CD4-positive, alpha-beta memory T cell (primary cell): Measurements from ENCODE around the gene RNF138. TPM values are rescaled to one million over a fixed set of nuclear protein-coding genes. Genes with fewer than 3 reads are reported as not detected.
"Not testable (repeated sequence)": the region's sequence is repeated elsewhere in the genome, so short reads cannot be mapped to it uniquely, and the experiment has no call there.

ENCODE experiments used
- CTCF ChIA-PET: fragments of 350-600 bp; sonication (Branson Sonifier 250); formaldehyde crosslinking; loops from one replicate; lab custom pipeline; 2021; ENCODE audit warnings: inconsistent platforms; ENCODE audit not compliant: partially characterized antibody; lab: Charles Lee
- POLR2A ChIA-PET: fragments of 350-600 bp; sonication (Branson Sonifier 250); formaldehyde crosslinking; loops from one replicate; lab custom pipeline; 2021; ENCODE audit not compliant: partially characterized antibody; lab: Charles Lee
- DNase-seq, 5 donors: peaks; one replicate each; pipeline versions ENCODE4 v3.0.0 to v3.0.0-alpha.2; 2020 to 2022; ENCODE audit warnings: mixed read lengths in 1 of 5
- H3K27ac ChIP-seq: one replicate; pipeline ENCODE4 v1.7.0; 2013; ENCODE audit warnings: low read depth, low read length
- H3K27me3 ChIP-seq: 2 replicates; pipeline ENCODE4 v1.7.0; 2013; ENCODE audit warnings: mild to moderate bottlenecking, low read length, moderate library complexity; ENCODE audit not compliant: insufficient read depth
- H3K36me3 ChIP-seq: 2 replicates; pipeline ENCODE4 v1.7.0; 2013; ENCODE audit warnings: mild to moderate bottlenecking, low read length, moderate library complexity; ENCODE audit not compliant: insufficient read depth
- H3K4me1 ChIP-seq: 2 replicates; pipeline ENCODE4 v1.7.0; 2013; ENCODE audit warnings: mild to moderate bottlenecking, low read length, moderate library complexity; ENCODE audit not compliant: insufficient read depth
- H3K4me3 ChIP-seq, 2 donors: one replicate each; pipeline ENCODE4 v1.7.0; 2013; ENCODE audit warnings: low read length in 2 of 2, mild to moderate bottlenecking in 1 of 2
- H3K9me3 ChIP-seq, 2 donors: one replicate each; pipeline ENCODE4 v1.7.0; 2013; ENCODE audit warnings: low read length in 2 of 2, control low read depth in 1 of 2; ENCODE audit not compliant: control insufficient read depth in 1 of 2
- H3K27ac Mint-ChIP-seq, 7 donors: one replicate each; pipeline ENCODE4 v1.8.0; 2020 to 2021; ENCODE audit warnings: mixed read lengths in 7 of 7, mild to moderate bottlenecking in 6 of 7, inconsistent platforms in 3 of 7, moderate library complexity in 3 of 7
- H3K27me3 Mint-ChIP-seq, 2 donors: one replicate each; pipeline ENCODE4 v1.8.0; 2020 to 2021; ENCODE audit warnings: mixed read lengths in 2 of 2
- H3K36me3 Mint-ChIP-seq, 2 donors: one replicate each; pipeline ENCODE4 v1.8.0; 2020 to 2021; ENCODE audit warnings: mixed read lengths in 2 of 2, inconsistent platforms in 1 of 2, mild to moderate bottlenecking in 1 of 2
- H3K4me1 Mint-ChIP-seq, 4 donors: one replicate each; pipeline ENCODE4 v1.8.0; 2020 to 2021; ENCODE audit warnings: mixed read lengths in 4 of 4, mild to moderate bottlenecking in 1 of 4
- H3K4me3 Mint-ChIP-seq, 8 donors: one replicate each; pipeline ENCODE4 v1.8.0; 2020 to 2021; ENCODE audit warnings: mixed read lengths in 8 of 8, mild to moderate bottlenecking in 7 of 8, moderate library complexity in 6 of 8, inconsistent platforms in 3 of 8
- H3K9me3 Mint-ChIP-seq, 8 donors: one replicate each; pipeline ENCODE4 v1.8.0; 2020 to 2021; ENCODE audit warnings: mixed read lengths in 8 of 8, mild to moderate bottlenecking in 5 of 8, inconsistent platforms in 3 of 8, moderate library complexity in 1 of 8
- intact Hi-C: fragments of 100-400 bp; cut with micrococcal nuclease; formaldehyde crosslinking; loops from one replicate; pipeline ENCODE4 v1.15.1; 2023
- polyA plus RNA-seq, 2 donors: library from polyadenylated mRNA; unstranded; fragments of 300-500 nt; fragmentation: Illumina TruSeq; gene quantifications; one replicate each; pipeline ENCODE4 v1.2.3, GENCODE V29; 2021
- total RNA-seq, 2 experiments: library from RNA; stranded (reverse); gene quantifications; one replicate each; pipeline ENCODE4 v1.2.3, GENCODE V29; 2021

RNF138 gene
- total and polyA plus RNA-seq, 4 experiments from 2014 or later, result 58.1 to 83.2 (median 68.2) TPM

- peaks cover 4% of the 10 kb centered on the region in 2 donors for H3K27me3 Mint-ChIP-seq
- H3K36me3 Mint-ChIP-seq, result no peaks in the 10 kb centered on the region
- Histone ChIP-seq H3K4me1 (peaks cover 10% of the 10 kb centered on the region), H3K27me3 (no peaks in the 10 kb centered on the region), H3K27ac (no peak overlapping the region), H3K9me3 (no peaks in the 10 kb centered on the region), H3K4me3 (peak overlapping the region in 1 of 2 donors; percentile 13), H3K36me3 (no peaks in the 10 kb centered on the region)
- CTCF ChIA-PET, result interaction anchor here (0.5 to 9.5 kb wide), 27 partner anchors 9 to 601 kb away, joined by 3 to 216 read pairs (median 3); partner anchors contain the start of gene GAREM1
- intact Hi-C loops, result loop anchor here (1.0 kb wide), 1 partner anchor 394 kb away; no protein-coding TSS in a partner anchor
- peak; percentile 68 to 74 (median 72) for DNase-seq
- peaks cover 4 to 6% (median 5%) of the 10 kb centered on the region in 4 donors for H3K4me1 Mint-ChIP-seq
- peaks cover 0 to 1% (median 0%) of the 10 kb centered on the region in 8 donors for H3K9me3 Mint-ChIP-seq
- peak overlapping the region; percentile 50 to 87 (median 76) for H3K4me3 Mint-ChIP-seq
- POLR2A ChIA-PET, result interaction anchor here (1.0 to 1.1 kb wide), 3 partner anchors 139 to 394 kb away, joined by 3 to 5 read pairs (median 4); partner anchors contain the start of gene RNF125
- peak overlapping the region in 4 of 7 donors; percentile 1 to 14 (median 3) for H3K27ac Mint-ChIP-seq
Measured at GRCh38 chr18:32158108-32158624, 66.5 kb downstream of the RNF138 start.

GRCh38 chr18:32158631-32159030 lies 67.0 kb downstream of the RNF138 start:
- peak overlapping the region in 7 of 8 donors; percentile 50 to 87 (median 80) for H3K4me3 Mint-ChIP-seq
- not testable (repeated sequence) for H3K36me3 ChIP-seq, H3K4me1 ChIP-seq, DNase-seq, H3K4me1 Mint-ChIP-seq, H3K9me3 Mint-ChIP-seq, H3K27ac Mint-ChIP-seq, H3K27ac ChIP-seq, H3K27me3 Mint-ChIP-seq, H3K9me3 ChIP-seq, H3K36me3 Mint-ChIP-seq, H3K27me3 ChIP-seq
- POLR2A ChIA-PET, result interaction anchor here (1.0 to 1.1 kb wide), 3 partner anchors 140 to 394 kb away, joined by 3 to 5 read pairs (median 4); partner anchors contain the start of gene RNF125
- CTCF ChIA-PET, result interaction anchor here (0.7 to 9.5 kb wide), 15 partner anchors 8 to 403 kb away, joined by 3 to 216 read pairs (median 3); no protein-coding TSS in a partner anchor
- intact Hi-C loops, result loop anchor here (1.0 kb wide), 1 partner anchor 394 kb away; no protein-coding TSS in a partner anchor
- peak overlapping the region in 1 of 2 donors; percentile 13 for H3K4me3 ChIP-seq

GRCh38 chr18:32160547-32160946 lies 68.9 kb downstream of the RNF138 start:
- H3K4me3 ChIP-seq, result no peak overlapping the region
- Mint-ChIP-seq H3K36me3 (no peaks in the 10 kb centered on the region), H3K4me1 (peaks cover 4 to 6% (median 5%) of the 10 kb centered on the region in 4 donors), H3K27ac (no peak overlapping the region), H3K27me3 (peaks cover 2% of the 10 kb centered on the region in 2 donors), H3K4me3 (no peak overlapping the region), H3K9me3 (peaks cover 0 to 1% (median 0%) of the 10 kb centered on the region in 8 donors)
- ChIA-PET CTCF (interaction anchor here (9.5 kb wide), 1 partner anchor 392 kb away, joined by 216 read pairs; no protein-coding TSS in a partner anchor), POLR2A (no interaction called here)
- no peaks in the 10 kb centered on the region for H3K27me3 ChIP-seq
- no peaks in the 10 kb centered on the region for H3K9me3 ChIP-seq
- H3K27ac ChIP-seq, result no peak overlapping the region
- peaks cover 10% of the 10 kb centered on the region for H3K4me1 ChIP-seq
- intact Hi-C loops, result no loop called here
- H3K36me3 ChIP-seq, result no peaks in the 10 kb centered on the region
- DNase-seq, result no peak

GRCh38 chr18:32167980-32168730 lies 76.5 kb downstream of the RNF138 start:
- Mint-ChIP-seq H3K27me3 (peaks cover 3 to 9% of the 10 kb centered on the region in 2 donors), H3K4me3 (no peak overlapping the region), H3K27ac (no peak overlapping the region), H3K9me3 (peaks cover 0 to 2% (median 0%) of the 10 kb centered on the region in 8 donors), H3K36me3 (no peaks in the 10 kb centered on the region), H3K4me1 (no peaks in the 10 kb centered on the region)
- DNase-seq, result no peak
- CTCF ChIA-PET, result interaction anchor here (0.6 to 3.2 kb wide), 3 partner anchors 7 to 232 kb away, joined by 3 to 28 read pairs (median 4); no protein-coding TSS in a partner anchor
- H3K4me1 ChIP-seq, result no peaks in the 10 kb centered on the region
- no peak overlapping the region for H3K27ac ChIP-seq
- H3K36me3 ChIP-seq, result no peaks in the 10 kb centered on the region
- H3K4me3 ChIP-seq, result no peak overlapping the region
- H3K27me3 ChIP-seq, result no peaks in the 10 kb centered on the region
- H3K9me3 ChIP-seq, result no peaks in the 10 kb centered on the region
- POLR2A ChIA-PET, result no interaction called here
- intact Hi-C loops, result no loop called here

- POLR2A ChIA-PET, result no interaction called here
- no peak overlapping the region for H3K27ac Mint-ChIP-seq
- Histone ChIP-seq H3K36me3 (no peaks in the 10 kb centered on the region), H3K27ac (no peak overlapping the region), H3K9me3 (no peaks in the 10 kb centered on the region), H3K4me1 (no peaks in the 10 kb centered on the region), H3K4me3 (no peak overlapping the region), H3K27me3 (no peaks in the 10 kb centered on the region)
- H3K9me3 Mint-ChIP-seq, result peaks cover 0 to 4% (median 0%) of the 10 kb centered on the region in 8 donors
- intact Hi-C loops, result no loop called here
- CTCF ChIA-PET, result no interaction called here
- no peak for DNase-seq
- no peaks in the 10 kb centered on the region for H3K36me3 Mint-ChIP-seq
- H3K4me1 Mint-ChIP-seq, result no peaks in the 10 kb centered on the region
- H3K4me3 Mint-ChIP-seq, result no peak overlapping the region
- peaks cover 4 to 6% of the 10 kb centered on the region in 2 donors for H3K27me3 Mint-ChIP-seq
Measured at GRCh38 chr18:32173654-32174053, 82.0 kb downstream of the RNF138 start.

- CTCF ChIA-PET, result interaction anchor here (1.4 to 1.7 kb wide), 2 partner anchors 17 to 380 kb away, joined by 3 to 7 read pairs; no protein-coding TSS in a partner anchor
- Histone ChIP-seq H3K4me1 (no peaks in the 10 kb centered on the region), H3K9me3 (no peaks in the 10 kb centered on the region), H3K27ac (no peak overlapping the region), H3K27me3 (no peaks in the 10 kb centered on the region), H3K36me3 (no peaks in the 10 kb centered on the region), H3K4me3 (no peak overlapping the region)
- H3K36me3 Mint-ChIP-seq, result no peaks in the 10 kb centered on the region
- peaks cover 0 to 4% (median 0%) of the 10 kb centered on the region in 8 donors for H3K9me3 Mint-ChIP-seq
- H3K27ac Mint-ChIP-seq, result no peak overlapping the region
- H3K4me1 Mint-ChIP-seq, result no peaks in the 10 kb centered on the region
- intact Hi-C loops, result no loop called here
- POLR2A ChIA-PET, result no interaction called here
- no peak overlapping the region for H3K4me3 Mint-ChIP-seq
- no peak for DNase-seq
- H3K27me3 Mint-ChIP-seq, result peaks cover 4 to 6% of the 10 kb centered on the region in 2 donors
Measured at GRCh38 chr18:32174719-32175118, 83.0 kb downstream of the RNF138 start.

- DNase-seq, result no peak
- CTCF ChIA-PET, result interaction anchor here (1.1 to 1.7 kb wide), 3 partner anchors 8 to 380 kb away, joined by 3 to 7 read pairs (median 3); no protein-coding TSS in a partner anchor
Measured at GRCh38 chr18:32175265-32175664, 83.6 kb downstream of the RNF138 start.

More at GRCh38 chr18:32175265-32175664, 83.6 kb downstream of the RNF138 start:
- Mint-ChIP-seq H3K27ac (no peak overlapping the region), H3K4me3 (no peak overlapping the region), H3K4me1 (no peaks in the 10 kb centered on the region), H3K27me3 (peaks cover 5 to 6% of the 10 kb centered on the region in 2 donors), H3K36me3 (no peaks in the 10 kb centered on the region), H3K9me3 (peaks cover 0 to 4% (median 0%) of the 10 kb centered on the region in 8 donors)
- H3K4me1 ChIP-seq, result no peaks in the 10 kb centered on the region
- no peak overlapping the region for H3K4me3 ChIP-seq
- H3K9me3 ChIP-seq, result no peaks in the 10 kb centered on the region
- intact Hi-C loops, result no loop called here
- no peaks in the 10 kb centered on the region for H3K27me3 ChIP-seq
- no peak overlapping the region for H3K27ac ChIP-seq
- POLR2A ChIA-PET, result no interaction called here
- H3K36me3 ChIP-seq, result no peaks in the 10 kb centered on the region
